HUDEP-2 (cell line): Measurements from ENCODE around the gene SLC41A1.

Source experiments
- DNase-seq, 76 experiments: peaks; one replicate each; lab custom pipeline; 2025; ENCODE audit not compliant: unreplicated experiment in 76 of 76; lab: John Stamatoyannopoulos, UW

The SLC41A1 gene

DNA sequence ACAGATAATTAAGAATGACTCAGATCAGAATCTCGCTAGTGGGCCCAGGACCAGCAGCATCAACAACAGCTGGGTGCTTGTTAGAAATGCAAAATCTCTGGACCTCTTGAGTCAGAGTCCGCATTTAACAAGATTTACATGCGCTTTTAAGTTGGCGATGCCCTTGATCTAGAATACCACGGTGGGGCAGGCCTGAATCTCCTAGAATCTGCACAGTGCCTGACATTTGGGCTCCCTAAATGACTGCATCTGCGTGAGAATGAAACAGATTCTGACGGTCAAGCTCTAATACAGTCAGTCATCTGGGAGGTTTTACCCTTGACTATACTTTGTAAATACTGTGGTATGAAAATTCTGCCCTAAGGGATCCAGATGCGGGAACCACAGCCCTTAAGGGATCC is 20.5 kb downstream of the SLC41A1 start:
- DNase-seq: no peak

DNA sequence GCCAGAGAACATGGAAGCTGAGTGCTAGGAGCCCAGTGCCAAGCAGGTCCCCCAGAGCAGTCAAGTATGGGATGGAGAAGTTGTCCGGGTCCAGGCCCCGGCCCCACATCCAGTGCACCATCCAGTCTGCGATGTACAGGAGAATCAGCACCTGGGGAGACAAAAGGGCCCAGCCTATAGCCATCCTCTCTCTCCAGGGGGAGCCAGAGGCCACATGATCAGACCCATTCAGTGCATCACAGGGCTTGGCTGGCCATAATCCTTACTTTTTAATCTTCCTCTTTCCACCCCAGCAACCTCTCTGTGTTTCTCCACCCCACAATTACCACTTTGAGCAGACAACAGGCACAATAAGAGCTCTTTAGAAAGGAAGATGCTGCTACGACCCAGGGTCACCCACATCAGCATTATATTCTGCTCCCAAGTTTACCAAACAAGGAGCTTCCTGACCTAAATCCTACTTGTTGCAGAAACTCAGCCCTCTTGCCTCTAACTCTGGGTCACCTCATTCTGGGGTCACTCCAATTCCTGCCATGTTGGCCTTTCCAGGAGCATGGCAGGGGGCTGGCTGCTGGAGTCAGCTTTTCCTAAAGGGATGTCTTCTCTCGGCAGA is 21.3 kb downstream of the SLC41A1 start:
- DNase-seq: peak in 46 of 76 experiments; percentile 2 to 60 (median 32)

DNA sequence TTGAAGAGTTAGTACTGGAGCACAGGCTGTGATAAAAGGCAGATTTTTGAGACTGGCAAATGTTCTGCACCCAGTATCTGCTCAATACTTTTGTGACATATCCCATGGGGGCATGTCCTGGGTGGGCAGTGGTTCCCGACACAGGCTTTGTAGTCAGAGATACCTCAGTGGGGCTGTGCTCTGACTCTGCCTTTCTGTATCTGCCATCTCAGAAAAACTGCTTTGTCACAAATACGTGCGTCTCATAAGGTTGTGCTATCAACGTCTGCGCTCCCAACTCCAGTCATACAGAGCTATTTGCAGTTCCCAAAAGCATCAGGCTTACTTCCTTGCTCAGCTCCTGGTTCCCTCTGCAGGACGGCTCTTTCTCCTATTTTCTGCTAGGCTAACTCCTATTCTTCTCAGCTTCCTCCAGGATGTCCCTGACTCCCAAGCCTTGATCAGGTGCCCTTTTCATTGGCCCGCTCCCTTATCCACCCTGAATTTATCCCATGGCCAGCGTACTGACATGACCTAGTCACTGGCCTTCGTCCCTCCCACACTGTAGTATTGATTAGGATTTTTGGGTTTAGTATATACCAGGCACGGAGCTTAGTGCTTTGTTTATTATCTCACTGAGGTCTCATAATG is 25.6 kb downstream of the SLC41A1 start:
- no peak for DNase-seq

DNA sequence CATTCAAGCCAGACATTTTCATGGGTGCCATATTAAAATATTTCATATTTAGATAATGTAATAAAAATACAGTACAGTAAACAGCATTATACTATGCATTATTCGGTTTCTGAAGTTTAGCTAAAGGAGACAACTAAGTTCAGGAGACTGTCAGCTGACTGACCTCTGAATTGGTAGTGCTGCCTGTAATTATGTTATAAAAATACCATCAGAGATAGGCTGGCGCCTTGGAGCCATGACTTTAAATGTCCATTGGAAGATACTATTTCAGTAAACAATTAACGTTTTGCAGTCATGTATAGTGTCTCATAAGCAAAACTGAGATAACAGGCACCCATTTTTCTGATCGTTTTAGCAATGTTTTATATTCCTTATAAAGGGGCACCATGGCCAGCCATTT is 26.4 kb downstream of the SLC41A1 start:
- no peak for DNase-seq

DNA sequence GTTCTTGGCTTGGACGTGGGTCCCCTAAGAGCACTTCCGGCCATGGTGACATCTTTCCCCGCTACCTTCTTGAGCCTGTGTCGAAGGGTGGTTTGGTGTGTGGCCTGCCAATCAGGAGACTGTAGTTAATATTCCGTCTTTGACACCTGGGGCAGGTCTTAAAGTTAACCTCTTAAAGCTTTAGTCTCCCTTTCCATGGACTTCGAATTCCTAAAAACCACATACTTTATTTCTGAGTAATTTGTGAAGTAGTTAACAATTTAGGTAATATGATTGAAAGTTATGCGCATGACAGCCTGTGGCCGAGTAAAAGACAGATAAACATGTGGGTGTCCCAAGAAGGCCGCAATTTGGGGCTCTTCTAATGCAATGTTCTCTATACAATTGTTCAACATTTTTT is 27.6 kb downstream of the SLC41A1 start:
- DNase-seq: no peak

DNA sequence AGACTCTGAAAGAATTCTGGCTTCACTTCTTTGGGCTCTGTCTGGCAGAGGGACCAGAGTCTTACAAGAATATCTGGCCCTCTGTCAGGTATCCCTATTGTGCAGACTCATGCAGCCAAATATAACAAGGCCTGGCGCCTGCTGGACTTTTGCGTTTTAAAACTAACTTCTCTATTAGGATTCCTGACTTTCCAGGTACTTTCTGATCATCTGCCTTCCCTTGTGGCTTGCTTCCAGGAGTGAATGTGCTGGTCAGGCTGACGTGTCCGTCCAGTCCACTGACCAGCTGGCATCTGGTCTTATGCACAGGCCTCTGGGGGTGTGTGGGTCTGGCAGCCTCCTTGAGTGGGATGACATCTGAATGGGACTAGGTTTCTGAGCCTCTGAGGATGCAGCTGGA is 29.1 kb downstream of the SLC41A1 start:
- no peak for DNase-seq

DNA sequence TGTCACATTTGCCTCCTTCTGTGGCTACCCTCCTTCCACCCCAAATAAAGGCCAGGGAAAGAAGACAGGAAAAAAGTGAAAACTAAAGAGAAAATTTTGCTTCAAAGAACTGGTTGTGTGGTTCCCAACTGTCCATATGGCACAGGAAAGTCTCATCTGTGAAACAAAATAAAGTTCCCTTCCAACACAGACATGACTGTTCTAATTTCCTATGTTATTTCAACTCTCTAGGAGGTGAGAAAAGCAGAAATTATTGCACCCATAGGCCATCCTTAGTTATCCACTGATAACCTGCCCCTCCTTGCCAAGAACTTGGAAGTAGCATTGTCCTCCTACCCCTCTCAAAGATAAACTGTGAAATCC is 29.6 kb downstream of the SLC41A1 start:
- no peak for DNase-seq

DNA sequence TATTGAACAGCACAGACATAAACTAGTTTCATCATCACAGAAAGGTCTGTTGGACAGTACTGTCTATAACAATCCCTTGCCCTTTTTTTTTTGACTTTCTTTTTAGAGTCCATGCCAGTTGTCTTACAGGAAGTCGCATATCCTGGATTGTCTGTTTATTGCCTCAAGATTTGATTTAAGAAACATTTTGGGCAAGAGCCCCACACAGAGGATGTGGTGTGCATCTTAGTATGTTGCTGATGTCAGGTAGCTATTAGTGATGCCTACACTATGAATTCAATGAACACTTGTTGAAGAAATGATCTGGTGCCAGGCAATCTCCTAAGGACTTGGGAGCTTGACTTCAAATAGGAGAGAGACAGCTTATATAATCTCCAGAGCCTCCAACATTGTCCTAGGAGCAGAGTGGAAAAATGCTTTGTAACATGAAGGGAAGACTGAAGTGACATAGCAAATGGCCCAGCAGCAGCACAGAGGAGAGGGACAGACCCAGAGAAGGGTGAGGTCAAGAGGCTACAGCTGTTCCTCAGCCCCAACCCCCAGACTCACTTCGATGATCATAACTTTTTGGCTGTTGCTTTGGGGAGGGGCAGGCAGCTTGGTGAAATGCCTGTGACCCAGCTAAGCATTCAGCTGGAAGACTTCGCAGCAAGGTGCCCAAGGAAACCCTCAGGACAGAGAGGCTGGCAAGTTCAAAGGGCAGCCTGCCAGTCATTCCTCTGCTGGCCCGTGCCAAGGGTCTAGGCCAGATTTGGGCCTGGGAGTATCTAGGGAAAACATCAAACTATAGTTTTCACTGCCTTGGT is 30.2 kb downstream of the SLC41A1 start:
- no peak for DNase-seq

DNA sequence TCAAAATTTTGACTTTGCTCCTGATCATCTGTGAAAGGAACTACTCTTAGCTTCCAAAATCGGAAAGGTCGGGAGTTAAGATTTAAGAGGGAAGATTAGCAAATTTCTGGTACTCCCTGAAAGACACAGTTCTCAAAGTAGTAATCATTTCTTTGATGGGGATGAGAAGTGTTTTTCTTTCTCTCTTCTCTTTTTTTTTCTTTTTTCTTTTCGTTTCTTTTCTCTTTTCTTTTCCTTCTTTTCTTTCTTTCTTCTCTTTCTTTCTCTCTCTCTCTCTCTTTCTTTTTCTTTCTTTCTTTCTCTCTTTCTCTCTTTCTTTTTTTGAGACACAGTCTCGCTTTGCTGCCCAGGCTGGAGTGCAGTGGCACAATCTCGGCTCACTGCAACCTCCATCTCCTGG is 32.7 kb downstream of the SLC41A1 start:
- no peak for DNase-seq

DNA sequence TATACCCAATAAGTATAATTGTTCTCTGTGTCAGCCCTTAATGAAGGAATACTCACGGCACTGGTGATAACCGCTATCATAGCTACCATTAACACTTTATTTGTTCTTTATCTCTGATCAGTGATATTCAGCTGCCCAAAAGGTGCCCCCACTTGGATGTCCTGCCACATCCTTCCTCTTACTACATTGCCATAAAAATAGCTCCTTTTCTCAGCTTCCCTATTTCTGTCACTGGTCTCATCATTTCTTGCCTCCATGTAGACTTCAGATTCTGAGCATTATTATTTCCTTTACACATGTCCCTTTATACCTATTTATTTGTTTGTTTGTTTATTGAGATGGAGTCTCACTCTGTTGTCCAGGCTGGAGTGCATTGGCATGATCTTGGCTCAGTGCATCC is 35.0 kb downstream of the SLC41A1 start:
- no peak for DNase-seq

DNA sequence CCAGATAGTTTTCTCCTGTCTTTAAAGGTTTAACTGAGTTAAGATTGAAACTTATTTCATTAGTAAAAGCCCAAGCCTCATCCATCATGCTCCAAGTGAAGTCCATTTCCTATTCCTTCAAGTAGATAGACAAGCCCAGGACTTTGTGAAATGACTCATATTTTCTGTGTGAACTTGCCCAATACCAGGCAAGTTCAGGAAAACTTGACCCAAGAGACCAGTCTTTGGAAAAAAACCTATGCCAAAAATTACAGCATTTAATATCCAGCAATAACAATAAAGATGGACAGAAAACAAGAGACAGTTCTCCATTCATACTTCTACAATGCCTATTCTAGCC is 37.3 kb downstream of the SLC41A1 start:
- DNase-seq: no peak

DNA sequence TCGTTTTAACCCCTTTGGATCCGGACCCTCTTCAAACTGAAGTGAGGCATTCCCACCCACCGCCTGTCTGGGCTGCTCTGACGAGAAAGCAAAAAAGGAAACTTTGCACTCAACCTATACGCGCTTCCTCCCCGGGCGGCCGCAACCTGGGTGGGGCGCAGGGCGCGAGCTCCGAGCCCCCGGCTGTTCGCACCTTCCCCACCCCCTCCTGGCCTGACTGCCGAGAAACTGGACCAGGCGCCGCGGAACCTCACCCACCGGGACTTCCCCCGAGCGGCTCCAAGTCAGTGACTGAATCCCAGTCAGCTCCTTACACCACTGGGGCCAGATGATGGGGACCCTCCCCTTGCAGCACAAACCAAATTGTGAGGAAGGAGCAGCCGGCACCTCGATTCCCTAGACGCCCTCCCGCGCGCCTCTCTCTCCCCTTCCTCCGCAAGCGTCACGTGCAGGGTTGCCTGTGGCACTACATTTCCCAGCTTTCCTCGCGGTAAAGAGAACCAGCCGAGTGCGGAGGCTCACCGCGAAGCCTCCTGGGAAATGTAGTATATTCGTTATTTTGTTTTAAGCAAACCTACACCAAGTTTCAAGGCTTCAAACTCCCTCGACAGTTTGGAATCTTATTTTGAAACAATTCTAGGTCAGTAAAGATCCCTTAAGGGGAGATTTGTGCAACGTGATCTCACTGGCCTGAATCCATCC is 37.8 kb downstream of the SLC41A1 start, which contains the start of gene RAB29:
RAB29 (minus strand) TSS at position 468 of the 702 bp plus-strand sequence. CDS start 526 bp downstream, outside the sequence.
- DNase-seq: peak in 71 of 76 experiments; percentile 5 to 79 (median 58)

DNA sequence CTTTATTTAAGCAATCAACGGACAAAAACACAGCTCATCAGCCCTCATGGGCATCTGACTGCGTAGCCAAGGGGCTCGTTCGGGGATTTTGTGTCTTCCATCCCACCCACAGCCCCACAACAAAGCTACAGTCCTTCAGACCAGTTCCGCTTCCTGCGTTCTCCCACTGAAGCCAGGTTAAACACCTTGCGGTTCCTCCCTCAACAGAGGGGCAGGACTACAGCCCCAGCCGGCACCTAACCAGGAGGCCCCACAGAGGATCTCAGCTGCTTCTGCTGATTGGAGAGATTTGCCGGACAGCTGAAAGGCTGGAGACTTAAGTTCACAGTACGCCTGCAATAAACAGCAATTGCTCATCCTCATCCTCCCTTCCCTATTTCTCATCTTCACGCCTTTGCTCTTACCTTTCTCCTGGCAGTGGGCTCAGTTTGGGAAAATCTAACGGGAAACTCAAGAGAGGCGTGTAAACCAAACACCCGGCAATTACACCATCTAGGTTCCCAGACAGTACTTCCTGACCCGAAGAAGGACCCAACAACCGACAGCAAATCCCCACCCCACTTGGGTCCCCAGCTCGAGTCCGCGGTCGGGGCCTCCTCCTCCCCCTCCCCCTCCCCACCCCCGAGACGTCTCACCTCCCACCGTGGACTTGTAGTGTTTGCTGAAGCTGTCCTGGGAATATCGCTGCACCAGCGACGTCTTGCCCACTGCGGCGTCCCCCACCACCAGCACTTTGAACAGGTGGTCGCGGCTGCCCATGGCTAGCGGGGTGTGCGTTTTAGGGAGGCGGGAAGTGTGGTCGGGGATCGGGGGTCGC is 38.6 kb downstream of the SLC41A1 start:
- peak in 1 of 76 experiments; percentile 2 for DNase-seq

DNA sequence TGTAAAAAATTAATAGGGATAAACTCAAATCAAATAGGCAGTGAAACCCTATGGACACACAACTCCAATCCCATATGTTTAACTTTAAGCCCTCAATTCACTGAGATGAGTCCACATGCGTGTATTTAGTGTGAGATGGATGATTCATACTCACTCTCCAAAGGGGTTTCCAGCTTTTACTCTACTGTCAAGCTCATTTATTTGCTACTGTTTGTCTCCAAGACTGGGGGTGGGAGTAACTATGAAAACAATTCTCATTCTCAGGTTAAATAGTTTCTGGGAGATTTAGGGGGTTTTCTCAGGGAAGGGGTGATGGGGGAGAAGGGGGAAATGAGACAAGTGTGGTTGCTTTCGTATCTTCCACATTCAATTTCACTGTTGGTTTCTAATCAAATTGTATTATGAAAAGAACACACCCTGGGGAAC is 40.4 kb downstream of the SLC41A1 start:
- no peak for DNase-seq

DNA sequence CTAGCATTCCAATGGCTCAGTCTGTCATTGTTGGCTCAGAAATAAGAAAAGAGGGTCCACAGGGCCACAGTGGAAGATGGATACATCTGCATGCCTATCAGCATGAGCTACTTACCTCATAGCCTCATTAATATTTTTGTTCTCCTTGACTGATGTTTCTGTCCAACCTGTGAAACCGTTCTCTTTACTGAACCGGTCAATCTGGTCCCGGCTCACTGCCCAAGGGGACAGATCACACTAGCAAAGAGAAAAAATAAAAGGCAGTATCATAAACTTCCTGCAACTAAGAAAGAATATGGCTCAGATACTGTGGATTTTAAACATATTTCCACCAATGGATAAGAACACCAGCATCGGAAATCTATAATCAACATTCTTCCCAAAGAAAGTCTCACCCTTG is 42.4 kb downstream of the SLC41A1 start:
- no peak for DNase-seq

DNA sequence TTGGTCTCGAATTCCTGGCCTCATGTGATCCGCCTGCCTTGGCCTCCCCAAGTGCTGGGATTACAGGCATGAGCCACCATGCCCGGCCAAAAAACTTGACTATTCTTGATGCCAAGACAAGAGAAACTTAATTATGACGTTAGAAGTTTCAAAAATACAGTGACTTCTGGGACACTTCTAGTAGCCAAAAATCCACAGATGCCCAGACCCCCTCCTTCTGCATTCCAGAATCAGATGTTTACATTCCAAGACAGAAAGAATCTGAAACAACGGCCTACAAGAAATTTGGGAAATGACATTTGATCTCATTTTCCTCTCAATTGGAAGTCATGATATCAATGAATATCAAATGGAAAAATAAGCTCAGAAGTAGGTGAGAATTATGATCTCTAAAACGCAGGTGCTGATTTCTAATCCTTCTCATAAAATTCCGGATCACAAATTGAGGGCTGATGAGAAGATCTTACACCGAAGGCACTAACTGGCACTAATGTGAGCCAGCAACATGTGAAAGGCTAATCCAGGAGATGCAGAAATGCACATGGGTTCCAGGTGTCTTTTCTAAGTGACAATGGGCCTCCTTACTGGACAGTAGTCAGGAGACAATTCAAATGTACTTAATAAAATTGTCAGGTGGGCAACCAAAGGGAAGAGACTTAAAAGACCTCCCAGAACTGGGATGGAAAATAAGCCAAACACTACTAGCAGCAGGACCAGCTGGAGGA is 43.2 kb downstream of the SLC41A1 start:
- no peak for DNase-seq

DNA sequence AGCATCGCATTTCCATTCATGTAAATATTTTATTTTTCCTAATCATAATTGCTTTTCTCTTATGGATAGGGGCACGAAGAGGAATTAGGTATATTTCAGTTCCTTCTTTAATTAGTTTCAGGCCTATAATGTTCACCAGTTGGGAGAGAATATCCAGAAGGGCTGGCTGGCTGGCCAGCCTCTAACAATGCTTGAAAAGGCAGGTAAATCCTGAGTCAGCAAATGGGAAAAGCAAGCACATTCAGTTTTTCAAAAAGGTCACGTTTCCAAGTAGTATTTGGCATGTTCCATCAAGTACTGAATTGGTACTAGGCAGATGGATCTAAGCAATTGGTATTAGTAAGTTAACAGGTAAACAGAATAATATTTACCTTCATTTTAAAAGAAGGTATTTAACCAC is 45.8 kb downstream of the SLC41A1 start:
- DNase-seq: no peak

DNA sequence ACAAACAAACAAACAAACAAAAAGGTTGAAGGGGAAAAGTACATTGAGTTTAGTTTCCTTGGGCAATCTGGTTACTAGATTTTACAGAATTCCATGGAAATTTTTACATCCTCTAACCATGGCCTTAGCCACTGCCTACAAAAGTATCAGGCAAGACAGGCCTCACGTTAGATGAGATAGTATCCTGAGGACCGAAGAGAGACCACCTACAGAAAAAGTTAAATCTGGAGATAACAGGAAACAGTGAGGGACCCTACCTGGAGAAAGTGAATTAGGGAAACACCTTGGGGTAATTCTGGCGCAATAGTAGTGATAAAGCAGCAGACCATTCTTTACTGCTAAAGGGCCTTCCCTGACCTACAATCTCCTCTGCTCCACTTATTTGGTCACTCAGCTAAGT is 46.4 kb downstream of the SLC41A1 start:
- no peak for DNase-seq

DNA sequence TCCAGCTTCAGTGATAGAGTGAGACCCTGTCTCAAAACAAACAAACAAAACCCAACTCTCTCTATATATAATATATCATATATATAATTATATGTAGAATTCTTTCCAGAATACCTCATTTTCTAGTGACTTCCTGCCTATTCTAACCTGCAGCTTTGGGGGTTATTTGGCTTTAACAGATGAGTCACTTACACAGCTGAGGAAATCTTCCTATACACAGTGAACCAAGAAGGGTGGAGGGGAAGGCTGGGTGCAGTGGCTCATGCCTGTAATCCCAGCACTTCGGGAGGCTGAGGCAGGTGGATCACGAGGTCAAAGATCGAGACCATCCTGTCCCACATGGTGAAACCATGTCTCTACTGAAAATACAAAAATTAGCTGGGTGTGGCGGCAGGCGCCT is 47.0 kb downstream of the SLC41A1 start:
- no peak for DNase-seq

DNA sequence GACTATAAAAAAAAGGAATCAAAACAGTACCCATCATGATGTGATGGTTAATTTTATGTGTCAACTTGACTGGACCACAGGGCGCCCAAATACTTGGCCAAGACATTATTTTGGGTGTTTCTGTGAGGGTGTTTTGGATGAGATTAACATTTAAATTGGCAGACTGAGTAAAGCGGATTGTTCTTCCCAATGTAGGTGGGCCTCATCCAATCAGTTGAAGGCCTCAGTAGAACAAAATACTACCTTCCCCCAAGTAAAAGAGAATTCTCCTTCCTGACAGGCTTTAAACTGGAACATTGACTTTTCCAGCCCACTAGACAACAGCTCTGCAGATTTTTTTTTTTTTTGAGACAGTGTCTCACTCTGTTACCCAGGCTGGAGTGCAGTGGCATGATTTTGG is 48.4 kb downstream of the SLC41A1 start:
- no peak for DNase-seq
